DND-41 (cell line): Measurements from ENCODE around the gene APOA5.

Source experiments
- EZH2 ChIP-seq: IDR thresholded peaks from 3 replicates; pipeline ENCODE4 v1.6.1; 2012; ENCODE audit warnings: borderline replicate concordance, low read depth, mild to moderate bottlenecking, moderate library complexity, low read length, inconsistent platforms; ENCODE audit not compliant: severe bottlenecking
- TF ChIP-seq, protein P1 (sequence below): IDR thresholded peaks from 2 replicates; pipeline ENCODE4 v1.5.1; 2012; ENCODE audit warnings: borderline replicate concordance, low read length, moderate library complexity, mild to moderate bottlenecking; ENCODE audit not compliant: poor library complexity, severe bottlenecking; ENCODE audit errors: extremely low read depth

DNA sequence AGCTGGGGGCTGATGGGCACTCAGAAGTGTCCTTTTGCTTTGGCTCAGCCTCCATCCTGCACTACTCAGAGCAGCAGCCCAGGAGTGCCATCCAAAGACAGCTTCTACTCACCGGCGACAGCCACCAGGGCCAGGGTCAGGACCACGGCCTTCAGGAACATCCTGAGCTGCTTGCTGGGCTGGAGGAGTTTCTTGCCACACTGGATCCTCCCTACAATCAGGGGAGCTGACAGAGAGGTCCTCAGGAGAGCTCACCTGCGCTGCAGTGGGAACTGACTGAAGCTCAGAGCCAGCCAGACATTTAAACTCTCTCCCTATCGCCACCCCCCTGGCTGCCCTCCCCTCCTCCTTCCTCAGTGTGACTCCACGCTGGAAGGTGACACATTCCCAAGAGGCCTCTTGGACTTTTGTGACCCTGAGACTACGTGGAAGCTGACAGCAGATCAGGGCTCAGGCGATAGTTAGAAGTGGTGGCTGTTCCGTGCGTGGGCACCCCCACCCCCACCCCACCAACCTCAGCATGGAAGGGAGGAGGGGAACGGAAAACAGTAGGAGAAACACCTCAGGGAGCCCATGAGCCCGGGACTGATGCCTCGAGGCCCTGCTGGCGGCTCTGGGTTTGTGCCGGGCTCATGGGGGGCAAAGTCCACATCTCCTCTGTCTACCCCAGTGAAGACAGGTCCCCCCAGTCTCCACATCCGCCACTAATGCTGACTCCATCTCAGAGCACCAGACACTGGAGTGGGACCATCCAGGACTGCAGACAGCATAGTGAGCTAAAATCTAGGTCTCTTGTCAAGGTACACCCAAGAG lies 31.6 kb upstream of the APOA5 start, which contains the start of gene APOA4:
- TF ChIP-seq EZH2, result no peak
- TF ChIP-seq, protein P1, sequence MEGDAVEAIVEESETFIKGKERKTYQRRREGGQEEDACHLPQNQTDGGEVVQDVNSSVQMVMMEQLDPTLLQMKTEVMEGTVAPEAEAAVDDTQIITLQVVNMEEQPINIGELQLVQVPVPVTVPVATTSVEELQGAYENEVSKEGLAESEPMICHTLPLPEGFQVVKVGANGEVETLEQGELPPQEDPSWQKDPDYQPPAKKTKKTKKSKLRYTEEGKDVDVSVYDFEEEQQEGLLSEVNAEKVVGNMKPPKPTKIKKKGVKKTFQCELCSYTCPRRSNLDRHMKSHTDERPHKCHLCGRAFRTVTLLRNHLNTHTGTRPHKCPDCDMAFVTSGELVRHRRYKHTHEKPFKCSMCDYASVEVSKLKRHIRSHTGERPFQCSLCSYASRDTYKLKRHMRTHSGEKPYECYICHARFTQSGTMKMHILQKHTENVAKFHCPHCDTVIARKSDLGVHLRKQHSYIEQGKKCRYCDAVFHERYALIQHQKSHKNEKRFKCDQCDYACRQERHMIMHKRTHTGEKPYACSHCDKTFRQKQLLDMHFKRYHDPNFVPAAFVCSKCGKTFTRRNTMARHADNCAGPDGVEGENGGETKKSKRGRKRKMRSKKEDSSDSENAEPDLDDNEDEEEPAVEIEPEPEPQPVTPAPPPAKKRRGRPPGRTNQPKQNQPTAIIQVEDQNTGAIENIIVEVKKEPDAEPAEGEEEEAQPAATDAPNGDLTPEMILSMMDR, result no peak
